Sigmoid colon (tissue), 4 donors: ENCODE results near the gene HS3ST4.

Source experiments
- EP300 ChIP-seq, 4 donors: sonication (generic); formaldehyde crosslinking; IDR thresholded peaks; one replicate each; pipeline ENCODE4 v1.6.1; 2017; ENCODE audit warnings: antibody characterized with exemption in 4 of 4
- POLR2A ChIP-seq, 2 donors: fragments of 450-650 bp; IDR thresholded peaks; one replicate each; pipeline ENCODE4 v1.6.1; 2016; ENCODE audit warnings: antibody characterized with exemption in 2 of 2, mild to moderate bottlenecking in 2 of 2, moderate library complexity in 2 of 2
- POLR2AphosphoS5 ChIP-seq, 4 donors: sonication (generic); formaldehyde crosslinking; IDR thresholded peaks; one replicate each; pipeline ENCODE4 v1.6.1; 2017; ENCODE audit warnings: antibody characterized with exemption in 4 of 4
- TF ChIP-seq, protein P1 (sequence below), 4 experiments: fragments of 450-650 bp in 3 of 4; fragments of 200-600 bp in 1 of 4; IDR thresholded peaks; one replicate each; pipeline ENCODE4 v1.5.1; 2016 to 2019; ENCODE audit warnings: antibody characterized with exemption in 4 of 4, mild to moderate bottlenecking in 3 of 4, moderate library complexity in 2 of 4

DNA sequence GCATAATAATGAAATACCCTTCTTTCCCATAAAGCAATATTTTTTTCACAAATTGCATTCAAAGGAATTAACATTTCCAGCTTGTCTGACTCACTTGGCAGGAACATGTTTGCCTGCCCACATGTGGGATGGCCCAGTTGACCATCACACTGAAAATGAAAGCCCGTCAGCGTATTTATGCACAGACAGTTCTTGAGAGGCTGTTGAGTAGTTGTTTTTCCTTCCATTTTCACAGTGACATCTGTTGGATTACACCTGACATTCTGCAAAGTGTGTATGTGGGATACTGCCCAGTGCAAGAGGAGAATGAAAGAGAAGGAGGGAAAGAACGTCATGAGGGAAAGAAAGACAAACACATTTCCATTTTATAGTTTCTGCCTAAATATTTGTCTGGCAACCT is 29.7 kb downstream of the HS3ST4 start:
- TF ChIP-seq, protein P1, sequence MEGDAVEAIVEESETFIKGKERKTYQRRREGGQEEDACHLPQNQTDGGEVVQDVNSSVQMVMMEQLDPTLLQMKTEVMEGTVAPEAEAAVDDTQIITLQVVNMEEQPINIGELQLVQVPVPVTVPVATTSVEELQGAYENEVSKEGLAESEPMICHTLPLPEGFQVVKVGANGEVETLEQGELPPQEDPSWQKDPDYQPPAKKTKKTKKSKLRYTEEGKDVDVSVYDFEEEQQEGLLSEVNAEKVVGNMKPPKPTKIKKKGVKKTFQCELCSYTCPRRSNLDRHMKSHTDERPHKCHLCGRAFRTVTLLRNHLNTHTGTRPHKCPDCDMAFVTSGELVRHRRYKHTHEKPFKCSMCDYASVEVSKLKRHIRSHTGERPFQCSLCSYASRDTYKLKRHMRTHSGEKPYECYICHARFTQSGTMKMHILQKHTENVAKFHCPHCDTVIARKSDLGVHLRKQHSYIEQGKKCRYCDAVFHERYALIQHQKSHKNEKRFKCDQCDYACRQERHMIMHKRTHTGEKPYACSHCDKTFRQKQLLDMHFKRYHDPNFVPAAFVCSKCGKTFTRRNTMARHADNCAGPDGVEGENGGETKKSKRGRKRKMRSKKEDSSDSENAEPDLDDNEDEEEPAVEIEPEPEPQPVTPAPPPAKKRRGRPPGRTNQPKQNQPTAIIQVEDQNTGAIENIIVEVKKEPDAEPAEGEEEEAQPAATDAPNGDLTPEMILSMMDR (IDR thresholded peaks at IDR 0.05): no peak
- TF ChIP-seq POLR2A (IDR thresholded peaks at IDR 0.05): no peak
- TF ChIP-seq POLR2AphosphoS5 (IDR thresholded peaks at IDR 0.05): no peak
- TF ChIP-seq EP300 (IDR thresholded peaks at IDR 0.05): no peak
